ENCODE measurements around the gene ACIN1. TPM values are rescaled to one million over a fixed set of nuclear protein-coding genes. Genes with fewer than 3 reads are reported as not detected.

The ACIN1 gene
- total RNA-seq, 2 experiments from 2014 or later = 282 to 288 TPM

GRCh38 chr14:23076785-23077408 is 18.0 kb downstream of the ACIN1 start:
- H3K27me3 Mint-ChIP-seq = no peaks in the 10 kb centered on the region
- Histone ChIP-seq H3K27me3 (ENCODE audit: control insufficient read depth in 1 of 2, insufficient read depth in 2 of 2, low read length in 2 of 2) (no peaks in the 10 kb centered on the region), H3K4me1 (ENCODE audit: insufficient read depth, low read length) (peaks cover 4% of the 10 kb centered on the region), H3K27ac (ENCODE audit: low read depth in 1 of 2, low read length in 2 of 2) (no peak overlapping the region), H3K36me3 (ENCODE audit: insufficient read depth, low read length) (peaks cover 93% of the 10 kb centered on the region), H3K9me3 (ENCODE audit: control insufficient read depth in 1 of 2, insufficient read depth in 1 of 2, low read length in 2 of 2) (no peaks in the 10 kb centered on the region), H3K4me3 (ENCODE audit: low read length) (no peak overlapping the region)
- H3K4me3 Mint-ChIP-seq = no peak overlapping the region
- H3K9me3 Mint-ChIP-seq = no peaks in the 10 kb centered on the region
- ChIA-PET CTCF (interaction anchor here (0.5 to 2.7 kb wide), 18 partner anchors 8 to 507 kb away, joined by 3 to 28 read pairs (median 4); partner anchors contain the start of genes ACIN1 and C14orf119), POLR2A (interaction anchor here (0.6 to 2.4 kb wide), 4 partner anchors 10 to 221 kb away, joined by 3 to 26 read pairs (median 4); partner anchors contain the start of genes ACIN1 and C14orf119)
- ATAC-seq (ENCODE audit: poor library complexity) (peak; percentile 79), DNase-seq (peak in 4 of 14 experiments; percentile 38 to 72 (median 56))
- peaks cover 10% of the 10 kb centered on the region for H3K4me1 Mint-ChIP-seq (ENCODE audit: low read depth)
- TF ChIP-seq, protein P1, sequence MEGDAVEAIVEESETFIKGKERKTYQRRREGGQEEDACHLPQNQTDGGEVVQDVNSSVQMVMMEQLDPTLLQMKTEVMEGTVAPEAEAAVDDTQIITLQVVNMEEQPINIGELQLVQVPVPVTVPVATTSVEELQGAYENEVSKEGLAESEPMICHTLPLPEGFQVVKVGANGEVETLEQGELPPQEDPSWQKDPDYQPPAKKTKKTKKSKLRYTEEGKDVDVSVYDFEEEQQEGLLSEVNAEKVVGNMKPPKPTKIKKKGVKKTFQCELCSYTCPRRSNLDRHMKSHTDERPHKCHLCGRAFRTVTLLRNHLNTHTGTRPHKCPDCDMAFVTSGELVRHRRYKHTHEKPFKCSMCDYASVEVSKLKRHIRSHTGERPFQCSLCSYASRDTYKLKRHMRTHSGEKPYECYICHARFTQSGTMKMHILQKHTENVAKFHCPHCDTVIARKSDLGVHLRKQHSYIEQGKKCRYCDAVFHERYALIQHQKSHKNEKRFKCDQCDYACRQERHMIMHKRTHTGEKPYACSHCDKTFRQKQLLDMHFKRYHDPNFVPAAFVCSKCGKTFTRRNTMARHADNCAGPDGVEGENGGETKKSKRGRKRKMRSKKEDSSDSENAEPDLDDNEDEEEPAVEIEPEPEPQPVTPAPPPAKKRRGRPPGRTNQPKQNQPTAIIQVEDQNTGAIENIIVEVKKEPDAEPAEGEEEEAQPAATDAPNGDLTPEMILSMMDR (IDR thresholded peaks at IDR 0.05) = peak; percentile 68
- peak overlapping the region; percentile 22 for H3K27ac Mint-ChIP-seq
- H3K36me3 Mint-ChIP-seq (ENCODE audit: low read depth) = peaks cover 93% of the 10 kb centered on the region
- intact Hi-C loops (cut with DNase I, micrococcal nuclease) = loop anchor here (1.0 to 5.0 kb wide), 4 partner anchors 110 to 225 kb away; partner anchors contain the start of gene PPP1R3E (in 1 of the 2)

DNA sequence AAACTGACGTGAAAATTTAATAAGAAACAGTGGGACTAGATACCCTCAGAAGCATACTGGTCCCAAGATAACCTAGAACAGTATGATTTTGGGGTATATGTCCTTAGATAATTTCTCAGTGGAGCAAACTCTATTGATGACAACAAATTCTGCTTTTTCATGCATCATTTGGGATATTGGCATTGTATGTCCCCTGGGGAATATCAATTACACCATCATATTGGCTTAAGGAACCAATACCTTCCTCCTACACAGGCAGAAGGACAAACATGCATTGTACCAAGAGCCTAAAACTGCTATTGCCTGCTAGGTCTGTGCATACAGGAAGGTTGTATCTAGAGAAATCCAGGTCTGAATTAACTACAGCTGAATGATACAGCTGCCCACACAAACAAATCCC is 20.0 kb downstream of the ACIN1 start:
- DNase-seq (no peak), ATAC-seq (ENCODE audit: poor library complexity) (no peak)
- Mint-ChIP-seq H3K27ac (no peak overlapping the region), H3K4me3 (no peak overlapping the region), H3K4me1 (ENCODE audit: low read depth) (peaks cover 30% of the 10 kb centered on the region), H3K9me3 (no peaks in the 10 kb centered on the region), H3K27me3 (no peaks in the 10 kb centered on the region), H3K36me3 (ENCODE audit: low read depth) (peaks cover 81% of the 10 kb centered on the region)
- no peaks in the 10 kb centered on the region for H3K27me3 ChIP-seq (ENCODE audit: control insufficient read depth in 1 of 2, insufficient read depth in 2 of 2, low read length in 2 of 2)
- H3K9me3 ChIP-seq (ENCODE audit: control insufficient read depth in 1 of 2, insufficient read depth in 1 of 2, low read length in 2 of 2) = no peaks in the 10 kb centered on the region
- H3K4me1 ChIP-seq (ENCODE audit: insufficient read depth, low read length) = peaks cover 21% of the 10 kb centered on the region
- ChIA-PET POLR2A (interaction anchor here (0.6 to 1.0 kb wide), 3 partner anchors 11 to 547 kb away, joined by 3 read pairs; no protein-coding TSS in a partner anchor), CTCF (no interaction called here)
- no peak overlapping the region for H3K27ac ChIP-seq (ENCODE audit: low read depth in 1 of 2, low read length in 2 of 2)
- intact Hi-C loops (cut with DNase I, micrococcal nuclease) = loop anchor here (5.0 kb wide), 3 partner anchors 37 to 227 kb away; partner anchors contain the start of gene PPP1R3E (in 1 of the 2)
- peaks cover 75% of the 10 kb centered on the region for H3K36me3 ChIP-seq (ENCODE audit: insufficient read depth, low read length)
- no peak overlapping the region for H3K4me3 ChIP-seq (ENCODE audit: low read length)
- TF ChIP-seq, protein P1 (IDR thresholded peaks at IDR 0.05) = no peak

GRCh38 chr14:23071921-23072539 is 22.9 kb downstream of the ACIN1 start:
- no peaks in the 10 kb centered on the region for H3K27me3 ChIP-seq (ENCODE audit: control insufficient read depth in 1 of 2, insufficient read depth in 2 of 2, low read length in 2 of 2)
- peak overlapping the region; percentile 66 to 70 for H3K27ac ChIP-seq (ENCODE audit: low read depth in 1 of 2, low read length in 2 of 2)
- ATAC-seq (ENCODE audit: poor library complexity) = no peak
- peaks cover 36% of the 10 kb centered on the region for H3K4me1 ChIP-seq (ENCODE audit: insufficient read depth, low read length)
- POLR2A ChIA-PET = interaction anchor here (0.7 to 4.5 kb wide), 9 partner anchors 9 to 502 kb away, joined by 3 to 35 read pairs (median 5); partner anchors contain the start of genes ACIN1, C14orf119, HOMEZ and MRPL52
- no peaks in the 10 kb centered on the region for H3K9me3 Mint-ChIP-seq
- CTCF ChIA-PET = interaction anchor here (0.7 to 2.2 kb wide), 6 partner anchors 10 to 85 kb away, joined by 4 to 7 read pairs (median 6); partner anchors contain the start of genes ACIN1 and C14orf119
- no peaks in the 10 kb centered on the region for H3K27me3 Mint-ChIP-seq
- TF ChIP-seq, protein P1 (IDR thresholded peaks at IDR 0.05) = no peak
- H3K4me3 ChIP-seq (ENCODE audit: low read length) = no peak overlapping the region
- intact Hi-C loops (cut with DNase I, micrococcal nuclease) = loop anchor here (2.0 to 5.0 kb wide), 3 partner anchors 23 to 111 kb away; partner anchors contain the start of genes ACIN1 (in 1 of the 2), C14orf119 (in 1 of the 2) and SLC7A8 (in 1 of the 2)
- H3K36me3 ChIP-seq (ENCODE audit: insufficient read depth, low read length) = peaks cover 69% of the 10 kb centered on the region
- peak overlapping the region; percentile 84 for H3K27ac Mint-ChIP-seq
- H3K36me3 Mint-ChIP-seq (ENCODE audit: low read depth) = peaks cover 66% of the 10 kb centered on the region
- DNase-seq = no peak
- no peaks in the 10 kb centered on the region for H3K9me3 ChIP-seq (ENCODE audit: control insufficient read depth in 1 of 2, insufficient read depth in 1 of 2, low read length in 2 of 2)
- H3K4me3 Mint-ChIP-seq = peak overlapping the region; percentile 93
- peaks cover 43% of the 10 kb centered on the region for H3K4me1 Mint-ChIP-seq (ENCODE audit: low read depth)
